Stomach smooth muscle (tissue), 2 donors: ENCODE results near the gene AKAP12.

Experiments used
- H3K27ac ChIP-seq: one replicate; pipeline ENCODE4 v1.7.0; 2013; ENCODE audit warnings: mild to moderate bottlenecking, low read length, inconsistent platforms
- H3K27me3 ChIP-seq, 2 donors: one replicate each; pipeline ENCODE4 v1.7.0; 2013; ENCODE audit warnings: low read length in 2 of 2; ENCODE audit not compliant: insufficient read depth in 2 of 2, control insufficient read depth in 1 of 2
- H3K36me3 ChIP-seq, 2 donors: one replicate each; pipeline ENCODE4 v1.7.0; 2013; ENCODE audit warnings: low read length in 2 of 2; ENCODE audit not compliant: control insufficient read depth in 2 of 2, insufficient read depth in 2 of 2
- H3K4me1 ChIP-seq: one replicate; pipeline ENCODE4 v1.7.0; 2013; ENCODE audit warnings: low read length; ENCODE audit not compliant: control insufficient read depth, insufficient read depth
- H3K4me3 ChIP-seq, 2 donors: one replicate each; pipeline ENCODE4 v1.7.0; 2013; ENCODE audit warnings: low read length in 2 of 2
- H3K9ac ChIP-seq, 2 donors: one replicate each; pipeline ENCODE4 v1.7.0; 2013; ENCODE audit warnings: low read length in 2 of 2, mild to moderate bottlenecking in 1 of 2
- H3K9me3 ChIP-seq, 2 donors: one replicate each; pipeline ENCODE4 v1.7.0; 2013; ENCODE audit warnings: low read length in 2 of 2; ENCODE audit not compliant: control insufficient read depth in 2 of 2
- donor health status: healthy.
- donor health status: Pancreatic carcinoma.

Gene AKAP12

DNA sequence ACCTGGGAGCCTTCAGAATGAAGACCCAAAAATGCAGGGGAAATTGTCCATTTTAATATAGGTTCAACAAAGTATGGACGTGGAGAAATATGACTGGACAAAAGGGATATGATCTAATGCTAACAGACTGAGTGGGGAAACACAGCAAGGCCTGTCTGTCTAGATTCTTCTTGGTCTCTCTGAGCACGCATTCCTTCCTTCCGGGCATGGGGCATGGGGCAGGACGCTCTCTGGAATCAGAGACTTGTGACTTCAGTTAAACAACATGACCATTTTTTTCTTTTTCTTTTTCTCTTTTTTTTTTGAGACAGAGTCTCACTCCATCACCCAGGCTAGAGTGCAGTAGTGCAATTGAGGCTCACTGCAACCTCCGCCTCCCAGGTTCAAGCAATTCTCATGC is 119.7 kb downstream of the AKAP12 start:
- Histone ChIP-seq H3K36me3 (peaks cover 15 to 16% of the 10 kb centered on the region in 2 donors), H3K4me1 (no peaks in the 10 kb centered on the region), H3K27ac (no peak overlapping the region), H3K9me3 (no peaks in the 10 kb centered on the region), H3K4me3 (no peak overlapping the region), H3K27me3 (no peaks in the 10 kb centered on the region), H3K9ac (no peak overlapping the region)

DNA sequence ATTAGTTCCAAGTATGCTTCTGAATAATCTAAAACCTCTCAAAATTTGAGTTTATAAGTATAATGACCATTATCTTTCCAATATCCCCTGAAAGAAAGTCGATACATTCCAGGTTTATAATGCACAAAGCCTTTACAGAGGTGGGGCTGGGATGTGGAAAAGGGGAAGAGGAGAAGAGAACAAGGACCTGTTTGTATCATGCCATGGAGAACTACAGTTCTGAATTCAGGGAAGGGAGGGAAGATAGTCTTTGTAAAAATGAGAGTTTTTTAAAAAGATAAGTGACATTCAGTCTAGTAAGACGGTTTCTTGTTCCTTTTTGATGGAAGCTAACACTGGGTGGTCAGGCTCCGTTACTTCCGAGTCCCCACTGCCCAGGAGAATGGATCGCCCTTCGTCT is 125.5 kb downstream of the AKAP12 start:
- Histone ChIP-seq H3K27me3 (no peaks in the 10 kb centered on the region), H3K4me1 (peaks cover 2% of the 10 kb centered on the region), H3K4me3 (no peak overlapping the region), H3K9ac (no peak overlapping the region), H3K9me3 (no peaks in the 10 kb centered on the region), H3K27ac (no peak overlapping the region), H3K36me3 (peaks cover 25 to 29% of the 10 kb centered on the region in 2 donors)

DNA sequence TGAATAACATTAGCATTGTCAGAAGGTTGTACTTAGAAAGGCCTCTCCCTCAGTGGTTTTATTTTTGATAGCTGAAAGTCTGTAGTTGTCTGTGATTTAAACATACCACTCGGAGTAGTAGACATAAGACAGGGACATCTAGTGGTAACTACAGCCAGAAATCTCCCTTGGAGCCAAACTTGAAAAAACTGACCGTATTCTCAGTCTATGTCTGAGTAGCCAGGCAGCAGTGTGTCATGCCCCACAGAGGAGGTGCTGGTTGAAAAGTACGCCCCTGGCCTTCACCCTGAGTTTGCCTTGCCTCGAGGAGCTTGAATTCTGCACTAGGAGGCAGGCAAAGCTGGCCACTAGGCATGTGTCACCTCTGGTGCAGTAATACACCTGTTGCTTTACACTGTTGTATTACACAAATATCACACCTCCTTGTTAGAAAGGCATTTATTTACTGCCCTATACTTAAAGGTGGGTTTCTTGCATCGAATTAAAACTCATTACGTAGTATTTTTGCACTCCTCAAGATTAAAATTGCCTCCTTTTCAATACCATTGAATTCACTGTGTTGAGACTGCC is 130.8 kb downstream of the AKAP12 start:
- no peak overlapping the region for H3K27ac ChIP-seq
- H3K9ac ChIP-seq: no peak overlapping the region
- H3K4me3 ChIP-seq: no peak overlapping the region
- H3K9me3 ChIP-seq: no peaks in the 10 kb centered on the region
- peaks cover 27 to 30% of the 10 kb centered on the region in 2 donors for H3K36me3 ChIP-seq
- H3K4me1 ChIP-seq: peaks cover 6% of the 10 kb centered on the region
- no peaks in the 10 kb centered on the region for H3K27me3 ChIP-seq

DNA sequence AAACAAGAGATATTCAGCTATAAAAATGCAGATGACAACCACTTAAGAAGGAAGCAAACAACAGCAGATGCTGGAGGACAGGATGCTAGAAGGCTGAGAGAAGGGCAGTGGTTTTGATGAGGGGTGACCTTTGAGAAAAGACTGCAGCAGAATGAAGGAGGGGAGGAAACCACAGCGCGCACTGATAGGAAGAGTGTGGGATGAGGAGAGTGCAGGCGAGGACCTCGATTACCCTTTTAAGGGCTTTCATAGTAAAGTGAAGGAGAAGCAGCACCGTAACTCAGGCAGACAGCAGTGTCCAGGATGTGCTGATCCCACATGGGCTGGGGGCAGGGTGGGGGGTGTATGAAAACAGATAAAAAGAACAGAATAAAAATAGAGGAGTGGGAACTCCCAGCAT is 132.4 kb downstream of the AKAP12 start:
- H3K9ac ChIP-seq: no peak overlapping the region
- H3K4me1 ChIP-seq: peaks cover 6% of the 10 kb centered on the region
- no peak overlapping the region for H3K27ac ChIP-seq
- H3K4me3 ChIP-seq: no peak overlapping the region
- no peaks in the 10 kb centered on the region for H3K27me3 ChIP-seq
- H3K36me3 ChIP-seq: peaks cover 15 to 19% of the 10 kb centered on the region in 2 donors
- H3K9me3 ChIP-seq: no peaks in the 10 kb centered on the region

DNA sequence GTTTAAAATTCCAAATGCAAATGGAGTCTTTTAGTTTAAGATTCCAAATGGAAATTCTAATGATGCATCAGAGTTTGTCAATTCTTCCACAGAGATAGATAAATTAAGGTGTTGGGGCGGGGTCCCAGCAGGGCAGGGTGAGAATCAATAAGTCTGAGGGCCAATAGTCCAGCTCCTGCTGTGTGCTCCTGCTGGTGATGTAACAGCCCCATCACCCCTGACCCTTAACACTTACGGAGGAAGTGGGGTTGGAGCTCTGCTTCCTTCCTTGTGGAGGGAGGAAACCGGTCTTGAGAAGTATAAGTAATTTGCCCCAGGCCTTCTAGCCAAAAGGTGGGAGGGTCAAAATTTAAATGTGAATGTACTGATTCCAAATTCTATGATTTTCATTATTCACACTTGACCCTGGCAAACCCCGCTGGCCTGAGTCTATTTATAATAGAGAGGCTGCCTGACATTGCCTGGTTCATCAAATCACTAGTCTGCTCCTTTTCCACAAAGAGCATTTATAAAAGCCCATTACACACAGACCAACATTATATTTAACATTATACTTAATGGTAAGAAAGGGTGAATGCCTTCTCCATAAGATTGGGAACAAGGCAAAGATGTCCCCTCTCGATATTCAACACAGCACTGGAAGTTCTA is 134.4 kb downstream of the AKAP12 start:
- Histone ChIP-seq H3K9me3 (no peaks in the 10 kb centered on the region), H3K27me3 (no peaks in the 10 kb centered on the region), H3K4me1 (peaks cover 6% of the 10 kb centered on the region), H3K27ac (no peak overlapping the region), H3K36me3 (peaks cover 15 to 19% of the 10 kb centered on the region in 2 donors), H3K9ac (no peak overlapping the region), H3K4me3 (no peak overlapping the region)

DNA sequence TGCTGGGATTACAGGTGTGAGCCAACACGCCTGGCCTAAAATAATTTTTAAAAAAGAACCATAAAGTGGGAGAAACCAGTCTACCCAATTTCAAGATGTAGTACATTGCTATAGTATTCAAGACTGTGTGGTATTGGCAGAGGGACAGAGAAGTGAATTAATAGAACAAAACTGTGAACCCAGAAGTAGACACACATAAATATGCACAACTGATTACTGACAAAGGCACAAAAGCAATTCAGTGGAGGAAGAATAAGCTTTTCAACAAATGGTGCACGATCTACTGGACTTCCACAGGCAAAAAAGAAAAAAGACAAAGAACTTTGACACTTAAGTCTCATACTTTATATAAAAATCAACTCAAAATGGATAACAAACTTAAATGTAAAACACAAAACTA is 136.1 kb downstream of the AKAP12 start:
- Histone ChIP-seq H3K36me3 (peaks cover 14 to 15% of the 10 kb centered on the region in 2 donors), H3K27me3 (no peaks in the 10 kb centered on the region), H3K9me3 (no peaks in the 10 kb centered on the region), H3K4me3 (no peak overlapping the region), H3K4me1 (peaks cover 6% of the 10 kb centered on the region), H3K9ac (no peak overlapping the region), H3K27ac (no peak overlapping the region)

DNA sequence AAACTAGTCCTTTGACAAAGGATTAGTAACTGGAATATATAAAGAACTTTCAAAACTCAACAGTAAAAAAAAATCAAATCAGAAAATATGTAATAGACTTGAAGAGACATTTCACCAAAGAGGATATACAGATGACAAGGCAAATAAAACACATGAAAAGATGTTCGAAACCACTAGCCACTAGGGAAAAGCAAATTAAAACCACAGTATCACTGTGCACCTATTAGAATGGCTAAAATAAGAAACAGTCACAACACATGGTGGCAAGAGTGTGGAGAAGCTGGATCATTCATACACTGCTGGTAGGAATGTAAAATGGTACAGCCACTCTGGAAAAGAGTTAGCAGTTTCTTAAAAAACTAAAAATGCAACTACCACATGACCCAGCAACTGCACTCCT is 136.7 kb downstream of the AKAP12 start:
- H3K4me3 ChIP-seq: no peak overlapping the region
- H3K27me3 ChIP-seq: no peaks in the 10 kb centered on the region
- peaks cover 8 to 11% of the 10 kb centered on the region in 2 donors for H3K36me3 ChIP-seq
- H3K9me3 ChIP-seq: no peaks in the 10 kb centered on the region
- H3K9ac ChIP-seq: no peak overlapping the region
- peaks cover 6% of the 10 kb centered on the region for H3K4me1 ChIP-seq
- H3K27ac ChIP-seq: no peak overlapping the region

DNA sequence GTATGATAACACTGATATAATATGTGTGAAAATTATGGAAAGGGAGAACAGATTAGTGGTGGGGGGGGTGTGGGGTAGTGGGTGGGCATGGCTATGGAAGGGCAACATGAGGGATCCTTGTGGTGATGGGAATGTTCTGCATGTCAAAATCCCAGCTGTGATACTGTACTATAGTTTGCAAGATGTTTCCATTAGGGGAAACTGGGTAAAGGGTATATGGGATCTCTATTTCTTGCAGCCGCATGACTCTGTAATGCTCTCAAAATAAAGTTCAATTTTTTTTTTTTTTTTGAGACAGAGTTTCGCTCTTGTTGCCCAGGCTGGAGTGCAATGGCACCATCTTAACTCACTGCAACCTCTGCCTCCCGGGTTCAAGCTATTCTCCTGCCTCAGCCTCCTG is 137.3 kb downstream of the AKAP12 start:
- peaks cover 6% of the 10 kb centered on the region for H3K4me1 ChIP-seq
- no peaks in the 10 kb centered on the region for H3K9me3 ChIP-seq
- H3K36me3 ChIP-seq: peaks cover 3 to 7% of the 10 kb centered on the region in 2 donors
- no peak overlapping the region for H3K27ac ChIP-seq
- no peak overlapping the region for H3K4me3 ChIP-seq
- no peaks in the 10 kb centered on the region for H3K27me3 ChIP-seq
- no peak overlapping the region for H3K9ac ChIP-seq

DNA sequence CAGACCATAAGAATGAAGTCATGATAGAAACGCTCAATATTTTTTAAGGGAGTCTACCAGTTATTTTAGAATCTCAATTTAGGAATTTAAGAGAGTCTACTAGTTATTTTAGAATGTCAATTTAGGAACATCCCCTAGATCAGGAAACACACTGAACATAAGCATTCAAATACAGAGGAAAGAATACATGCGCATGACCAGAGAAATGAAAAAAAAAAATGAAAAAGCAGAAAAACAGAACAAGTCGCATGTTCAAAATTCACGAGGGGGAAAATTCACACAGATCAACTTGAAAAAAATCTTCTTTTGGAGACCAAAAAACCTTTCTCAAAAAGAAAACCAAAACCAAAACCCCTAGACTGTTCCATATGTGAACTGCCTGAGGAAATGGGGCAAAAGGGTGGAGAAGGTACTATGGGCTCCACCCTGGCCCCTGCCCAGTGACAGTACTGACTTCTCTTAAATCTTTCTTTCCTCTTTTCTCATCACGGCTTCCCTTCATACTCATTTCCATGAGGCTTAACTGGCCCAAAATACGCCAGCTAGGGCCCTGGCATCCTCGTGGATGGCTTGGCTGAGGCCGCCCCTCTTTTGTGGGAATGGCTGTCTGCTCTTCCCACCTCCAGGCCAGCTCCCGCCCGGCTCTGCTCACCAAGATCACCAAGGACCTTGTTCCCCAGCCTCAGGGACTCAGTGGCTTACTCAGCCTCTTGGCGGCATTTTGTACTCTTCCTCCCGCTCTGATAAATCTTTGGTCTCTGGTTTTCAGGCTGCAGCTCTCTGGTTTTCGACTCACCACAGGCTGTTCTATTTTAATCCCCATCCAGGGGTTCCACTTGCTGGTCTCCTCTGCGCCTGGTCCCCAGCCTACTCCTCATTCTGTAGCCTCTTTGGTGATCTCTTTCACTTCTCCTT is 140.4 kb downstream of the AKAP12 start:
- Histone ChIP-seq H3K27ac (no peak overlapping the region), H3K4me1 (peaks cover 2% of the 10 kb centered on the region), H3K9ac (peak overlapping the region in 1 of 2 donors; percentile 9), H3K27me3 (no peaks in the 10 kb centered on the region), H3K4me3 (no peak overlapping the region), H3K36me3 (no peaks in the 10 kb centered on the region), H3K9me3 (no peaks in the 10 kb centered on the region)

DNA sequence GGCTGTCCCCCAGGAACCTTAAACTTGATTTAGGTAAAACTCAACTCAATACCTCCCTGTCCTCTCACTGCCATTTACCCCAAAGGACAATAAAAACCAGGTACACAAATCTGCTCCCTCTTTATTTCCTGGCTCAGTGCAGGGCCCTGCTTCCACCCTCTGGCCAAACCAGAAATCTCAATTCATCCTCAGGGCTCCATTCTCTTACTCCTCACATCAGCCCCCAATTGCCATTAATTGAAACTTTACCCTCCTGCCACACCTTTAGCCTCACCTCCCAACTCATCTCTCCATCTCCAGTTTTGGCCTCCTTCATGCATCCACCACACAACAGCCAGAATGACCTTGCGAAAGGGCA is 141.1 kb downstream of the AKAP12 start:
- Histone ChIP-seq H3K36me3 (no peaks in the 10 kb centered on the region), H3K4me3 (no peak overlapping the region), H3K9ac (no peak overlapping the region), H3K9me3 (no peaks in the 10 kb centered on the region), H3K4me1 (peaks cover 2% of the 10 kb centered on the region), H3K27ac (no peak overlapping the region), H3K27me3 (no peaks in the 10 kb centered on the region)
